Measurements from ENCODE around the gene CTSK. TPM values are rescaled to one million over a fixed set of nuclear protein-coding genes. Genes with fewer than 3 reads are reported as not detected.

CTSK gene
- total and polyA plus RNA-seq, 2 of the 4 experiments (the other 2 are of a cell fraction) = 7.7 to 15.1 TPM

- Histone ChIP-seq H3K79me1 (ENCODE audit: low read depth in 1 of 2, low read length in 2 of 2) (no peaks in the 10 kb centered on the region), H4K5ac (ENCODE audit: low read depth, low read length) (no peak overlapping the region), H4K91ac (ENCODE audit: insufficient read depth, low read depth, low read length) (no peak overlapping the region), H3K27me3 (ENCODE audit: control insufficient read depth, insufficient read depth, low read length) (no peaks in the 10 kb centered on the region), H2AFZ (replicated peaks; ENCODE audit: low read length, poor library complexity) (no peak overlapping the region), H3K4me1 (ENCODE audit: control insufficient read depth, insufficient read depth, low read length) (peaks cover 2% of the 10 kb centered on the region), H2BK15ac (ENCODE audit: low read depth, low read length) (no peak overlapping the region), H3K56ac (ENCODE audit: extremely low read depth, insufficient read depth, low read length) (no peak overlapping the region), H3K27ac (ENCODE audit: insufficient read depth, low read length) (no peak overlapping the region), H3K14ac (replicated peaks; ENCODE audit: low read depth, low read length) (peak overlapping the region; percentile 28; the same call in 1 of the 2 replicates), H3K18ac (ENCODE audit: low read depth, low read length) (no peak overlapping the region), H2AK5ac (ENCODE audit: low read depth, low read length) (no peak overlapping the region), H3K4me2 (ENCODE audit: low read depth, low read length) (no peak overlapping the region), H3K9me3 (ENCODE audit: control insufficient read depth, insufficient read depth, low read length) (no peaks in the 10 kb centered on the region), H4K20me1 (ENCODE audit: insufficient read depth, low read length) (no peaks in the 10 kb centered on the region), H3K36me3 (ENCODE audit: control insufficient read depth, insufficient read depth, low read length) (peaks cover 18% of the 10 kb centered on the region), H4K8ac (ENCODE audit: low read depth in 2 of 2, low read length in 2 of 2) (no peak overlapping the region), H3K4me3 (ENCODE audit: insufficient read depth, low read depth, low read length) (no peak overlapping the region), H2BK5ac (ENCODE audit: low read depth, low read length, poor library complexity, severe bottlenecking) (no peak overlapping the region), H3K9me1 (ENCODE audit: insufficient read depth, low read length) (peaks cover 6% of the 10 kb centered on the region), H3K9ac (ENCODE audit: low read depth, low read length) (no peak overlapping the region), H3K23ac (ENCODE audit: low read depth, low read length) (no peak overlapping the region), H2BK120ac (ENCODE audit: low read depth, low read length) (no peak overlapping the region), H3K4ac (ENCODE audit: low read depth, low read length) (no peak overlapping the region), H2AK9ac (replicated peaks; ENCODE audit: low read depth, low read length, poor library complexity) (no peak overlapping the region), H2BK20ac (ENCODE audit: low read depth, low read length) (no peak overlapping the region)
- in situ Hi-C loops (cut with MboI; ENCODE audit: low sequenced_read_pairs) = no loop called here
- peak; percentile 72 for ATAC-seq (ENCODE audit: low read depth)
- dilution Hi-C loops (cut with HindIII; ENCODE audit: low sequenced_read_pairs, unreplicated experiment) = no loop called here
- ChIA-PET POLR2A (ENCODE audit: unreplicated experiment) (interaction anchor here (0.5 kb wide), 2 partner anchors 9 to 155 kb away, joined by 3 read pairs; no protein-coding TSS in a partner anchor), CTCF (no interaction called here)
- BruUV-seq (replicated peaks) = no TSS peak
- intact Hi-C loops (cut with micrococcal nuclease) = no loop called here
- DNase-seq = peak; percentile 46
- TF ChIP-seq CHD1 (IDR thresholded peaks at IDR 0.05; ENCODE audit: low read depth, low read length) = no peak
- no peak for TF ChIP-seq SMC3 (IDR thresholded peaks at IDR 0.05; ENCODE audit: low read depth, low read length)
- no peak for TF ChIP-seq CTCF (conservative IDR thresholded peaks at IDR 0.05; ENCODE audit: low read depth, low read length)
- TF ChIP-seq NFE2L2 (IDR thresholded peaks at IDR 0.05; ENCODE audit: low read depth, low read length) = no peak
- TF ChIP-seq CEBPB (IDR thresholded peaks at IDR 0.05; ENCODE audit: low read depth, low read length) = no peak
- no peak for TF ChIP-seq RCOR1 (IDR thresholded peaks at IDR 0.05; ENCODE audit: insufficient replicate concordance, low read length)
- no peak for TF ChIP-seq USF2 (IDR thresholded peaks at IDR 0.05; ENCODE audit: low read depth, low read length)
- WGBS, 2 experiments (ENCODE audit: extremely low coverage in 2 of 2, insufficient read length in 1 of 2) = 40% methylated on average over 2 of the region's 4 CpGs; no CpG with 5 or more reads in 1 of the 2 experiments
These were observed 9.5 kb downstream of the CTSK start for GRCh38 chr1:150798525-150798924.

Measured in IMR-90 (cell line).